GM21447 (cell line): ENCODE results near the gene CHST8.
"Not testable (repeated sequence)": the region's sequence is repeated elsewhere in the genome, so short reads cannot be mapped to it uniquely, and the experiment has no call there.

Source experiments
- ATAC-seq: cut with Tn5 transposase; IDR thresholded peaks from one replicate; pipeline ENCODE4 v1.9.1; 2021; ENCODE audit not compliant: unreplicated experiment

Gene CHST8

GRCh38 chr19:33688171-33688992 is 66.6 kb downstream of the CHST8 start:
- ATAC-seq = no peak

GRCh38 chr19:33689138-33689746 is 67.5 kb downstream of the CHST8 start:
- ATAC-seq = no peak

GRCh38 chr19:33689868-33690267 is 68.1 kb downstream of the CHST8 start:
- no peak for ATAC-seq

GRCh38 chr19:33690378-33691029 is 68.8 kb downstream of the CHST8 start:
- no peak for ATAC-seq

- ATAC-seq = no peak
Measured at GRCh38 chr19:33691030-33691427, 69.3 kb downstream of the CHST8 start.

- ATAC-seq = no peak
Measured at GRCh38 chr19:33691736-33692135, 70.0 kb downstream of the CHST8 start.

- ATAC-seq = no peak
Measured at GRCh38 chr19:33693678-33694077, 71.9 kb downstream of the CHST8 start.

- ATAC-seq = not testable (repeated sequence)
Measured at GRCh38 chr19:33695547-33695946, 73.8 kb downstream of the CHST8 start.

GRCh38 chr19:33697766-33698165 is 76.0 kb downstream of the CHST8 start:
- ATAC-seq = no peak

GRCh38 chr19:33698576-33699435 is 77.1 kb downstream of the CHST8 start:
- no peak for ATAC-seq

- no peak for ATAC-seq
Measured at GRCh38 chr19:33699754-33700407, 78.1 kb downstream of the CHST8 start.

- ATAC-seq = no peak
Measured at GRCh38 chr19:33700408-33701013, 78.8 kb downstream of the CHST8 start.

- ATAC-seq = no peak
Measured at GRCh38 chr19:33701565-33701964, 79.8 kb downstream of the CHST8 start.

- no peak for ATAC-seq
Measured at GRCh38 chr19:33702606-33703437, 81.1 kb downstream of the CHST8 start.

GRCh38 chr19:33703438-33703750 is 81.6 kb downstream of the CHST8 start:
- ATAC-seq = no peak

GRCh38 chr19:33703821-33704220 is 82.1 kb downstream of the CHST8 start:
- ATAC-seq = no peak

- no peak for ATAC-seq
Measured at GRCh38 chr19:33704271-33704670, 82.5 kb downstream of the CHST8 start.

- no peak for ATAC-seq
Measured at GRCh38 chr19:33705090-33705847, 83.5 kb downstream of the CHST8 start.

- no peak for ATAC-seq
Measured at GRCh38 chr19:33705860-33706259, 84.1 kb downstream of the CHST8 start.
